Measurements from ENCODE around the gene DDX1. TPM values are rescaled to one million over a fixed set of nuclear protein-coding genes. Genes with fewer than 3 reads are reported as not detected.
"Not testable (repeated sequence)": the region's sequence is repeated elsewhere in the genome, so short reads cannot be mapped to it uniquely, and the experiment has no call there.

The DDX1 gene
- total and polyA plus RNA-seq, 2 donors from 2014 or later: 84.0 to 90.0 TPM

- intact Hi-C loops (cut with DNase I): no loop called here
- FAIRE-seq (no peak), DNase-seq (no peak)
- no peak overlapping the region for H3K27ac ChIP-seq (ENCODE audit: low read depth in 2 of 2, low read length in 2 of 2)
- H3K9me3 ChIP-seq (ENCODE audit: control insufficient read depth in 2 of 3, insufficient read depth in 1 of 3, low read length in 3 of 3): no peaks in the 10 kb centered on the region
- H3K4me3 ChIP-seq (ENCODE audit: low read length in 3 of 3): no peak overlapping the region
- TF ChIP-seq CTCF (IDR thresholded peaks at IDR 0.05; ENCODE audit: borderline replicate concordance, extremely low read depth, insufficient read depth): no peak
- no peaks in the 10 kb centered on the region for H3K4me1 ChIP-seq (ENCODE audit: control insufficient read depth in 2 of 3, insufficient read depth in 2 of 3, low read depth in 1 of 3, low read length in 3 of 3)
- H3K27me3 ChIP-seq (ENCODE audit: control insufficient read depth, insufficient read depth, low read length): no peaks in the 10 kb centered on the region
- H3K9ac ChIP-seq (ENCODE audit: low read length in 3 of 3): no peak overlapping the region
- H3K36me3 ChIP-seq (ENCODE audit: control insufficient read depth in 2 of 3, insufficient read depth in 3 of 3, low read length in 3 of 3): peaks cover 14 to 31% (median 20%) of the 10 kb centered on the region in 3 donors
These were observed 28.3 kb downstream of the DDX1 start for GRCh38 chr2:15619938-15620337.

GRCh38 chr2:15620340-15620739, 28.7 kb downstream of the DDX1 start:
- DNase-seq (no peak), FAIRE-seq (no peak)
- no peak for TF ChIP-seq CTCF (IDR thresholded peaks at IDR 0.05; ENCODE audit: borderline replicate concordance, extremely low read depth, insufficient read depth)
- Histone ChIP-seq H3K27me3 (ENCODE audit: control insufficient read depth, insufficient read depth, low read length) (no peaks in the 10 kb centered on the region), H3K9me3 (ENCODE audit: control insufficient read depth in 2 of 3, insufficient read depth in 1 of 3, low read length in 3 of 3) (no peaks in the 10 kb centered on the region), H3K4me3 (ENCODE audit: low read length in 3 of 3) (no peak overlapping the region), H3K9ac (ENCODE audit: low read length in 3 of 3) (no peak overlapping the region), H3K4me1 (ENCODE audit: control insufficient read depth in 2 of 3, insufficient read depth in 2 of 3, low read depth in 1 of 3, low read length in 3 of 3) (no peaks in the 10 kb centered on the region), H3K36me3 (ENCODE audit: control insufficient read depth in 2 of 3, insufficient read depth in 3 of 3, low read length in 3 of 3) (peaks cover 15 to 32% (median 20%) of the 10 kb centered on the region in 3 donors), H3K27ac (ENCODE audit: low read depth in 2 of 2, low read length in 2 of 2) (no peak overlapping the region)
- intact Hi-C loops (cut with DNase I): no loop called here

- Histone ChIP-seq H3K27me3 (ENCODE audit: control insufficient read depth, insufficient read depth, low read length) (no peaks in the 10 kb centered on the region), H3K4me3 (ENCODE audit: low read length in 3 of 3) (no peak overlapping the region), H3K4me1 (ENCODE audit: control insufficient read depth in 2 of 3, insufficient read depth in 2 of 3, low read depth in 1 of 3, low read length in 3 of 3) (no peaks in the 10 kb centered on the region), H3K9ac (ENCODE audit: low read length in 3 of 3) (no peak overlapping the region), H3K9me3 (ENCODE audit: control insufficient read depth in 2 of 3, insufficient read depth in 1 of 3, low read length in 3 of 3) (no peaks in the 10 kb centered on the region), H3K36me3 (ENCODE audit: control insufficient read depth in 2 of 3, insufficient read depth in 3 of 3, low read length in 3 of 3) (peaks cover 16 to 30% (median 20%) of the 10 kb centered on the region in 3 donors), H3K27ac (ENCODE audit: low read depth in 2 of 2, low read length in 2 of 2) (no peak overlapping the region)
- no peak for TF ChIP-seq CTCF (IDR thresholded peaks at IDR 0.05; ENCODE audit: borderline replicate concordance, extremely low read depth, insufficient read depth)
- intact Hi-C loops (cut with DNase I): no loop called here
- FAIRE-seq (no peak), DNase-seq (no peak)
These were observed 29.3 kb downstream of the DDX1 start for GRCh38 chr2:15620857-15621471.

- FAIRE-seq; H3K27me3 ChIP-seq (ENCODE audit: control insufficient read depth, insufficient read depth, low read length); DNase-seq; H3K4me3 ChIP-seq (ENCODE audit: low read length in 3 of 3); H3K9ac ChIP-seq (ENCODE audit: low read length in 3 of 3); intact Hi-C loops (cut with DNase I); H3K4me1 ChIP-seq (ENCODE audit: control insufficient read depth in 2 of 3, insufficient read depth in 2 of 3, low read depth in 1 of 3, low read length in 3 of 3); H3K9me3 ChIP-seq (ENCODE audit: control insufficient read depth in 2 of 3, insufficient read depth in 1 of 3, low read length in 3 of 3); H3K27ac ChIP-seq (ENCODE audit: low read depth in 2 of 2, low read length in 2 of 2): not testable (repeated sequence)
- H3K36me3 ChIP-seq (ENCODE audit: control insufficient read depth in 2 of 3, insufficient read depth in 3 of 3, low read length in 3 of 3): peaks cover 17 to 30% (median 18%) of the 10 kb centered on the region in 3 donors
These were observed 29.8 kb downstream of the DDX1 start for GRCh38 chr2:15621472-15621870.

All from kidney (tissue), 14 donors.